ENCODE data around the gene SQOR.

DNA sequence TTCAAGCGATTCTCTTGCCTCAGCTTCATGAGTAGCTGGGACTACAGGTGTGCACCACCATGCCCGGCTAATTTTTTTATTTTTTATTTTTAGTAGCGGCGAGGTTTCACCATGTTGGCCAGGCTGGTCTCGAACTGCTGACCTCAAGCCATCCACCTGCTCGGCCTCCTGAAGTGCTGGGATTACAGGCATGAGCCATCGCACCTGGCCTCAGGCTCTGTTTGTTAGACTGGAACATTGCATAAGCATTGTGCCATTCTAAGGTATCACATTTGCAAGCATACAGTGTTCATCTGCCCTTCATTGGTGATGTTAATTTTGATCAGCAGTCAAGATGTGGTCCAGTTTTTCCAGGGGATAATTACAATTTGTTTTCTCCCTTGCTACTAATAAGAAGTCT is 43.0 kb downstream of the SQOR start:
- TF ChIP-seq, protein P1, sequence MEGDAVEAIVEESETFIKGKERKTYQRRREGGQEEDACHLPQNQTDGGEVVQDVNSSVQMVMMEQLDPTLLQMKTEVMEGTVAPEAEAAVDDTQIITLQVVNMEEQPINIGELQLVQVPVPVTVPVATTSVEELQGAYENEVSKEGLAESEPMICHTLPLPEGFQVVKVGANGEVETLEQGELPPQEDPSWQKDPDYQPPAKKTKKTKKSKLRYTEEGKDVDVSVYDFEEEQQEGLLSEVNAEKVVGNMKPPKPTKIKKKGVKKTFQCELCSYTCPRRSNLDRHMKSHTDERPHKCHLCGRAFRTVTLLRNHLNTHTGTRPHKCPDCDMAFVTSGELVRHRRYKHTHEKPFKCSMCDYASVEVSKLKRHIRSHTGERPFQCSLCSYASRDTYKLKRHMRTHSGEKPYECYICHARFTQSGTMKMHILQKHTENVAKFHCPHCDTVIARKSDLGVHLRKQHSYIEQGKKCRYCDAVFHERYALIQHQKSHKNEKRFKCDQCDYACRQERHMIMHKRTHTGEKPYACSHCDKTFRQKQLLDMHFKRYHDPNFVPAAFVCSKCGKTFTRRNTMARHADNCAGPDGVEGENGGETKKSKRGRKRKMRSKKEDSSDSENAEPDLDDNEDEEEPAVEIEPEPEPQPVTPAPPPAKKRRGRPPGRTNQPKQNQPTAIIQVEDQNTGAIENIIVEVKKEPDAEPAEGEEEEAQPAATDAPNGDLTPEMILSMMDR (IDR thresholded peaks at IDR 0.05), result no peak
- no peak for TF ChIP-seq KDM1A (IDR thresholded peaks at IDR 0.05; ENCODE audit: low read depth)
- no peak for TF ChIP-seq POLR2A (IDR thresholded peaks at IDR 0.05; ENCODE audit: low read length)
- TF ChIP-seq MYC (IDR thresholded peaks at IDR 0.05; ENCODE audit: borderline replicate concordance, low read length), result no peak
- TF ChIP-seq EP300 (IDR thresholded peaks at IDR 0.05), result no peak
- no peak for TF ChIP-seq JUN (IDR thresholded peaks at IDR 0.05)
